Gastrocnemius medialis (tissue), 4 donors: Measurements from ENCODE around the gene RIC8A.

ENCODE experiments used
- POLR2A ChIP-seq, 2 donors: fragments of 450-650 bp; IDR thresholded peaks; one replicate each; pipeline ENCODE4 v1.6.1; 2017; ENCODE audit warnings: antibody characterized with exemption in 2 of 2, mild to moderate bottlenecking in 2 of 2, moderate library complexity in 2 of 2
- TF ChIP-seq, protein P1 (sequence below), 5 experiments: fragments of 450-650 bp in 3 of 5; fragments of 200-600 bp in 2 of 5; sonication (generic) in 2 of 5; IDR thresholded peaks in 4 of 5; conservative IDR thresholded peaks in 1 of 5; 1 replicate in 4 of 5; 2 replicates in 1 of 5; pipeline ENCODE4 v1.5.1; 2016 to 2019; ENCODE audit warnings: antibody characterized with exemption in 5 of 5, mild to moderate bottlenecking in 3 of 5, moderate library complexity in 3 of 5

GRCh38 chr11:199782-200181 lies 7.7 kb upstream of the RIC8A start:
- TF ChIP-seq, protein P1, sequence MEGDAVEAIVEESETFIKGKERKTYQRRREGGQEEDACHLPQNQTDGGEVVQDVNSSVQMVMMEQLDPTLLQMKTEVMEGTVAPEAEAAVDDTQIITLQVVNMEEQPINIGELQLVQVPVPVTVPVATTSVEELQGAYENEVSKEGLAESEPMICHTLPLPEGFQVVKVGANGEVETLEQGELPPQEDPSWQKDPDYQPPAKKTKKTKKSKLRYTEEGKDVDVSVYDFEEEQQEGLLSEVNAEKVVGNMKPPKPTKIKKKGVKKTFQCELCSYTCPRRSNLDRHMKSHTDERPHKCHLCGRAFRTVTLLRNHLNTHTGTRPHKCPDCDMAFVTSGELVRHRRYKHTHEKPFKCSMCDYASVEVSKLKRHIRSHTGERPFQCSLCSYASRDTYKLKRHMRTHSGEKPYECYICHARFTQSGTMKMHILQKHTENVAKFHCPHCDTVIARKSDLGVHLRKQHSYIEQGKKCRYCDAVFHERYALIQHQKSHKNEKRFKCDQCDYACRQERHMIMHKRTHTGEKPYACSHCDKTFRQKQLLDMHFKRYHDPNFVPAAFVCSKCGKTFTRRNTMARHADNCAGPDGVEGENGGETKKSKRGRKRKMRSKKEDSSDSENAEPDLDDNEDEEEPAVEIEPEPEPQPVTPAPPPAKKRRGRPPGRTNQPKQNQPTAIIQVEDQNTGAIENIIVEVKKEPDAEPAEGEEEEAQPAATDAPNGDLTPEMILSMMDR (IDR thresholded peaks at IDR 0.05 in 4 of 5, conservative IDR thresholded peaks at IDR 0.05 in 1 of 5), result no peak
- no peak for TF ChIP-seq POLR2A (IDR thresholded peaks at IDR 0.05)
